HG03066 (cell line): ENCODE measurements around the gene TNRC6C.
"Not testable (repeated sequence)": the region's sequence is repeated elsewhere in the genome, so short reads cannot be mapped to it uniquely, and the experiment has no call there.

ENCODE experiments used
- ATAC-seq: cut with Tn5 transposase; IDR thresholded peaks from one replicate; pipeline ENCODE4 v1.9.1; 2021; ENCODE audit warnings: low read depth; ENCODE audit not compliant: unreplicated experiment

TNRC6C gene

GRCh38 chr17:78040440-78041385 is 82.2 kb downstream of the TNRC6C start:
- no peak for ATAC-seq

- no peak for ATAC-seq
These were observed 83.1 kb downstream of the TNRC6C start for GRCh38 chr17:78041386-78042179.

GRCh38 chr17:78042542-78042941 is 84.0 kb downstream of the TNRC6C start:
- no peak for ATAC-seq

GRCh38 chr17:78043031-78043430 is 84.5 kb downstream of the TNRC6C start:
- no peak for ATAC-seq

- ATAC-seq = no peak
These were observed 85.9 kb downstream of the TNRC6C start for GRCh38 chr17:78044280-78044835.

GRCh38 chr17:78045316-78045715 is 86.8 kb downstream of the TNRC6C start:
- no peak for ATAC-seq

GRCh38 chr17:78046923-78047322 is 88.4 kb downstream of the TNRC6C start:
- no peak for ATAC-seq

- no peak for ATAC-seq
These were observed 90.1 kb downstream of the TNRC6C start for GRCh38 chr17:78048346-78049292.

- no peak for ATAC-seq
These were observed 91.1 kb downstream of the TNRC6C start for GRCh38 chr17:78049609-78050008.

GRCh38 chr17:78051186-78051972 is 92.9 kb downstream of the TNRC6C start:
- ATAC-seq = no peak

- no peak for ATAC-seq
These were observed 95.4 kb downstream of the TNRC6C start for GRCh38 chr17:78053777-78054468.

- no peak for ATAC-seq
These were observed 98.7 kb downstream of the TNRC6C start for GRCh38 chr17:78057113-78057740.

GRCh38 chr17:78058001-78058400 is 99.5 kb downstream of the TNRC6C start:
- ATAC-seq = no peak

- ATAC-seq = no peak
These were observed 100.1 kb downstream of the TNRC6C start for GRCh38 chr17:78058581-78058980.

GRCh38 chr17:78062596-78062995 is 104.1 kb downstream of the TNRC6C start:
- no peak for ATAC-seq

GRCh38 chr17:78063489-78063888 is 105.0 kb downstream of the TNRC6C start:
- ATAC-seq = no peak

- no peak for ATAC-seq
These were observed 106.2 kb downstream of the TNRC6C start for GRCh38 chr17:78064708-78065107.

GRCh38 chr17:78066976-78067375 is 108.5 kb downstream of the TNRC6C start:
- ATAC-seq = not testable (repeated sequence)
